C4-2B (cell line): ENCODE data around the gene TEDC2.

Experiments used
- H3K27ac ChIP-seq: fragments of 450-650 bp; 2 replicates; pipeline ENCODE4 v1.5.1; 2017
- CTCF ChIP-seq: fragments of 450-650 bp; conservative IDR thresholded peaks from 2 replicates; pipeline ENCODE4 v1.5.1; 2017; ENCODE audit warnings: mild to moderate bottlenecking
- ZFX ChIP-seq: fragments of 450-650 bp; IDR thresholded peaks from 2 replicates; pipeline ENCODE4 v1.6.1; 2017

TEDC2 gene

GRCh38 chr16:2467528-2468232 lies 7.8 kb downstream of the TEDC2 start:
- H3K27ac ChIP-seq = peak overlapping the region; percentile 90
- TF ChIP-seq ZFX (peak; percentile 33; the same call in 1 of the 2 replicates), CTCF (no peak; the same call in 1 of the 2 replicates)

- H3K27ac ChIP-seq = peak overlapping the region; percentile 90
Observed at GRCh38 chr16:2468233-2468724, 8.4 kb downstream of the TEDC2 start.

GRCh38 chr16:2468725-2469398 lies 9.0 kb downstream of the TEDC2 start:
- TF ChIP-seq ZFX = no peak
- no peak for TF ChIP-seq CTCF
- H3K27ac ChIP-seq = peak overlapping the region; percentile 90

More at GRCh38 chr16:2468233-2468724, 8.4 kb downstream of the TEDC2 start:
- no peak for TF ChIP-seq CTCF
- no peak for TF ChIP-seq ZFX

DNA sequence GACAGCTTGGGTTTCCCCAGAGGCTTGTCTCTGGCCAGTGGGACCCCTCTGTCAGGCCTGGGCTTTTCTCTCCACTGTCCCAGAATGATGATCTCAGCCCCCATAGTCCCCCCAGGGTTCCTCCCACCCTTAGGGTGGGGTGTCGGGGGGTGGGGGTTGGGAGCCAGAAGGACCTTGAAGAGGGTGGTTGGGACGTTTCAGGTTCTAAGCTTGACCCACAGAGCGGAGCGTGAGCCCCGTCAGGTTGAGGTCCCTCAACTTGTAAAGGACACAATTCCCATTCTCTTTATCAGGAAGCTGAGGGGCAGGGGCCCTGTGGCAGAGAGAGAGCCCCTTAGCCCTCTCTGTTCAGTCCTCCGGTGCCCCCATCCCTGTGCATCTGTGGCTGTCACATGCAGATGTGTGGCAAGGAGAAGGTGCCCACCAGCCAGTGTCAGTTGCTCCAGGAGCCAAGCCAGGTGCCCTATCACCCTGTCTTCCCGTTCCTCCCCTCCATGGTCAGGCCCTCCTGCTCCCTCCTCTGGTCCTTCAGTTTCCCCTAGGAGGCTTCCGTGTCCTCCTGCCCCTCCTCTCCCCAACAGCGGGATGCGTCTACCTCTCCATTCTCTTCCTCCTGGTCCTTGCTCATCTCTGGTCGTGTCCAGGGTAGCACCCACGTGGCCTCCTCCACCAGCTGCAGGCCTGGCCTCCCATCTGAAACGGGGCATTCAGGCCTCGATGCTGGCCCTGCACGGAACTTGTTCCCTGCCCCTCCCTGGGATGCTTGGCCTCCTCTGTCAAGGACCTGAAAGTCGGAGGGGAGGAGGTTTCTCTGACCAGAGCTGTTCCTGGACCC lies 9.7 kb downstream of the TEDC2 start:
- no peak for TF ChIP-seq CTCF
- TF ChIP-seq ZFX = no peak
- H3K27ac ChIP-seq = peak overlapping the region; percentile 90

- peak overlapping the region; percentile 26 for H3K27ac ChIP-seq
- TF ChIP-seq ZFX (no peak), CTCF (no peak)
Observed at GRCh38 chr16:2470234-2470601, 10.3 kb downstream of the TEDC2 start.

DNA sequence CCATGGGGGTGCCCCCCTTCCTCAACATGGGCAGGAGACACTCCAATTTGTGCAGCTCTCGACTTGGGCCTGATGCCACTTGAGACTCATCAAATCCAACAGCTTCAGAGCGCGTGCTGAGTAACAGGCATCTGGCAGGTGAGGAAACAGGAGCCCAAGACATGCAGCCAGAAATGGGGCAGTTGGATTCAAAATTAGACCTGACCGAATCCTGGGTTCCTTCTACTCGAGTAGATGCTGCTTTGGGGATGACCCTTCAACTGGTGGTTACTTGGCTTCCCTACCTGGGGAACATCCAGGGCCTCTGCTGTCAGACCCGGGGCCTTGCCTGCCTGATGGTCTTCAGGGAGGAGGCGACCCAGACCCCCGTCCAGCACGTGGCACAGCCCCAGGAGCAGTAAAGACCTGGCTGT lies 10.7 kb downstream of the TEDC2 start:
- peak overlapping the region; percentile 26 for H3K27ac ChIP-seq
- no peak for TF ChIP-seq CTCF
- no peak for TF ChIP-seq ZFX
